Stimulated activated naive CD8-positive, alpha-beta T cell treated with anti-CD3 and anti-CD28 coated beads, Interleukin-15, Interleukin-2, amounts not matched to agents 100 U/mL and 50 U/mL, for 24 hours (primary cell): ENCODE data around the gene FNDC3B.

Experiments
- ATAC-seq: fragments of 150-1000 bp; cut with Tn5 transposase; one replicate; pipeline ENCODE4 v1.10.0; 2021
- DNase-seq: peaks from one replicate; pipeline ENCODE4 v3.0.0; 2021

FNDC3B gene

DNA sequence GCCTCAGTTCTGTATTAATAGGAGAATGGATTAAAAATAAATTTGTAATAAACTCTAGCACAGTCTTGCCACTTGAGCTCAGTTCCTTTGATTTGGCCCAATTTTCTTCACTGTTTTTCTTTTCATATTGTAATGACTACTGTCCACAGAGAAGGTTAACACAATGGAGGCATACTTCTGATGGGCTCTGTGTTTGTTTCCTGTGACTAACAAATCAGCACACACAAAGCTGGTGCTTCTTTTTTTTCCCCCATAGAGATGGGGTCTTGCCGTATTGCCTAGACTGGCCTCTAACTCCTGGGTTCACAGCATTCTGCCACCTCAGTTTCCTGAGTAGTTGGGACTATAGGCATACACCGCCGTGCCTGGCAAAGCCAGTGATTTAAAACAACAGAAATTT, 226.7 kb downstream of the FNDC3B start:
- ATAC-seq = no peak
- no peak for DNase-seq

DNA sequence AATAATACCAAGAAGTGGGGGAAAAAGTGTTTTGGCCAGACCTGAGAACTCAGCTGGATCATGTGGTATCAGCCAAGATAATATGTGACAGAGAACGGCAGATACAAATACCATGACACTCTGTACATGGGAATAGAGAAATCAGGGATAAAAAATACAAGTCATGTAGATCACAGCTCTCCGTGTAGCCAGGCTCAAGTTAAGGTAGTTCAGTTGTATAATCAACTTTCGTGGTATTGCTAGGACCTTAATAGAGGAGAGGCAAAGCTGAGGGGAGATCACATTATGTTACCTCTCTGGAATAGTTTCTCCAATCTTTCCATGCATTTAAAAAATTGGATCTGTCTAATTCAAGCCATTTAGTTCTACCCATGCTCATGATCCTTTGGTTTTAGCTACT, 229.0 kb downstream of the FNDC3B start:
- DNase-seq (no peak), ATAC-seq (no peak)

DNA sequence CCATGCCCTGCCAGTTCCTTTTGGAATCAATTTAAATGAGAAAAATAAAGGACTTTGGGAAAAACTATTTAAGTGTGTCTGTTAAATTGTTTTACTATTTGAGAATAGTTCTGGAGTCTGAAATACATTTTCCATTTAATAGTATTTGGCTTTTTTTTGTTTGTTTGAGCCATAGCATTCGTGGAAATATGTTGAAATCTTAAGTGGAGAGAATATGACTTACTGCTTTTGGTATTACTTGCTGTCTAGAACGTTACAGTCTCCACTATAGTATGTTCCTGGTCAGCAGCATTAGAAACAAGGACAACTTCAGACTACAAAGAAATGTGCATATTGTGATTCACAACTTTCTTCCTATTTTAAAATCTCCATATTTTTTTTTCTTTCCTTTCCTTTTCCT, 229.5 kb downstream of the FNDC3B start:
- no peak for DNase-seq
- ATAC-seq = no peak

DNA sequence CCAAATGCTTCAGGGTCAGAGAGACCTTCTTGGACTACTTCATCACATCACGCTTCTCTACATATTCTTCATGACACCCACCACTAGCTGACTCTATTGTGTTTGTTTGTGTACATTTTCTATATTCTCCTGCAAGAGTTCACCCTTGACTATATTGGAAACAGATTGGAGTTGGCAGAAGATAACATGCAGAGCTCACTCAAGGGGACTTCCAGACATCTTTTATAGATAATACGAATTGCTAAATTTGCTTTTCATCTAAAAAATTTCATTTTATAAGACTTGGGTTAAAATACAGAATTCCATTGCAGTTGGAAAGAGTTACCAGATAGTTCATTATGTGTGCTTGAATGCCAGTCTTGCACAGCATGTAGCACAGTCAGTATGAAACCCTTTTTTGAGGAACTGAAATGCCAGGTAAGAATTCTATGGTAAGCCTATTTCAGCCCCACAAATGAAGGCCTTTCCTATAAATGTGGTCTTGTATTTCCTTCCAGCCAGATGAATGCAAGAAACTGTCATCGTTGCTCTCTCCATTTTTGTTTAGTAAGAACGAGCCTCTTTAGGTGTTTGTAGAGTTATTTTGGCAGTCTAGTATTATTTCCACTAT, 231.3 kb downstream of the FNDC3B start:
- ATAC-seq = no peak

DNA sequence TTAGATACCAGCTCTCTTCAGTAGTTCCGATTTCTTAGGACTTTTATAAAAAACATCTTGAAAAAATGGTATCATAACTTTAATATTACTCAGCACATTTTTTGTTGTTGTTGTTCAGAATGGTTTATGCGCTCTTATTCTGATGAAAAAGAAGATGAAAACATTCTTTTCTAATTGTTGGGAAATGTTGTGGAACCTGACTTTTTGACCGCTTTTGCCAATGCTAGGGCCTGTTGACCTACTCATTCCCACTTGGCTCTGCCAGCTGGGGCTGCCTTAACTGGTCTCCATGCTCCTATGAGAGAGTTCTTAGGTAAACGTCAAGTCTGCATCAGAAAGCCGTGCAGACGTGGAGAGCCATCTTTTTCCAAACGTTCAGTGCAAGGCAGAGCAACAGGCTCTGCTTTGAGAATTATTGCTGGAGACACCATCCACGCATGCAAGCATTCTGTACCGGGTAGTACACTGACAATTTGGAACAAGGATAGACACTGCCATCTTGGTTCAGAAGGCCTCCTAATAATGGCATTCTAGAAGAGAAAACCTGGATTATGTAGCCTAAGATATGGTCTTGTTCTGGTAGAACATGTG, 232.1 kb downstream of the FNDC3B start:
- DNase-seq (no peak), ATAC-seq (no peak)

More for the DNA sequence above, 231.3 kb downstream of the FNDC3B start:
- DNase-seq = no peak

DNA sequence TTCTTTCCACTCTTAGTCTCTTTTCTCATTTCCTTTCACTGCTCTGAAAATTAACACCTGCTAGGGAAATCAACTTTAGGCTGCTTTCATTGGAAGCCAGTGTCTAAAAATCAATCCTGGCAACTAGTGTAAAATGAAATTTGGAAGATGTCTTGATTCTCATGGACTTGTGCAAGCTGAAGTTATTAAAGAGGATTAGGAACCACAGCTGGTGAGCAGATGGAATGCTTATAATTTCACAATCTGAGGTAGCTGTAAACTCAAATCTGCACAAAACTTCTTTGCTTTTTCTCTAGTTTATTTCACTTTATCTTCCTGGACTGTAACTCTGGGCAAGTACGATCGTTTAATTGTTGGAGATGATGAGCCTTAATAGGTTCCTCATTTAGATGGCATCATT, 233.3 kb downstream of the FNDC3B start:
- DNase-seq (no peak), ATAC-seq (no peak)

DNA sequence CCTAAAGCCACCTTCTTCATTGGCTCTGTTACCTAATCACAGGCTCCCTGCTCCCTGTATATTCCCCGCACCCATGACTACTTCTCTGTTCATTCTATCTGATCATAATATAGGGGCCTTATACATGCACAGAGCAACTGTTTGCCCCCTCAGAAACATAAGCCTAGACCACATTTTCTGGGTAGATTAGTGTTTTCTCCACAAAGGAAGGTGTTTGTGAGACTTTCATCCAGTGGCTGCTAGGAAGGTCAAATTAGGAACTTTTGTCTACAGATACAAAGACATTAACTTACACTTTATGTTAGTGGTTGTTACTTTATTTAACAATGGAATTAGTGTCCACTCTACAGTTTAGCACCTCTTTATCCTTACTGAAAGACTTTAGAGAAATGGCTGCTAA, 234.0 kb downstream of the FNDC3B start:
- no peak for ATAC-seq
- DNase-seq = no peak

DNA sequence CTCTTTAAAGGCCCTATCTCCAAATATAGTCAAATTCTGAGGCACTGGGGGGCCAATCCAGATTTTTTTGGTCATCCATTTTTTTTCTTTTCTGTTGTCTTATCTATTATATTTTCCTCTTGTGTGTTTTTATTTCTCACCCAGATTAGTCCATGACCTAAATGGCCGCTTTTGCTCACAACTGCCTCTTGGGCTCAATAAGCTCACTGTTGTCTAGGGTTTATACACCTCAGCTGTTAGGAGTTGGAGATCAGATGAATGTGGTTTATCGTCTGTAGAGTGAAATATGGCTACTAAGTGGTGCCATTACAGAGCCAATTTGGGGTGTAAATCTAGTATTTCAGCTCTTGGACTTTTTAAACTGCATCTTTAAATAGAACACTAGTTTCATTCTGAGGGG, 235.5 kb downstream of the FNDC3B start:
- no peak for DNase-seq
- ATAC-seq = no peak

DNA sequence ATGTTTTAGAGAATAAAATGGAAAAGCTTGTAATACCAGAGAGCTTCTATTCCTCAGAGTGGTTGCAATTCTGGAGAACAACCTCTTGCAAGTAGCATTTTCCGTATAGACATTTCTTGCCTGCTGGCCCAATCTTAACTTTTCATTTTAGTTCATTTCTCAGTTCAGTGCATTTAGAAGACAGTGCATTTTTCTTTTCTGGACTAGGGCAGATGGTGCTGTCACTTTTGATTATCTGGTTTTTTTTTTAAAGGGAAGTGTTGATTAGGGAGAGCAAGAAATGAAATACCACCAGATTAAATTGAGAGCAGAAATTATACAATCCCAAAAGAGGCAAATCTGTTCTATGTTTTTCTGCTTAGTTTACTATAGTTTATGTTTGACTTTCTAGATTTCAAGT, 236.2 kb downstream of the FNDC3B start:
- ATAC-seq (no peak), DNase-seq (no peak)

DNA sequence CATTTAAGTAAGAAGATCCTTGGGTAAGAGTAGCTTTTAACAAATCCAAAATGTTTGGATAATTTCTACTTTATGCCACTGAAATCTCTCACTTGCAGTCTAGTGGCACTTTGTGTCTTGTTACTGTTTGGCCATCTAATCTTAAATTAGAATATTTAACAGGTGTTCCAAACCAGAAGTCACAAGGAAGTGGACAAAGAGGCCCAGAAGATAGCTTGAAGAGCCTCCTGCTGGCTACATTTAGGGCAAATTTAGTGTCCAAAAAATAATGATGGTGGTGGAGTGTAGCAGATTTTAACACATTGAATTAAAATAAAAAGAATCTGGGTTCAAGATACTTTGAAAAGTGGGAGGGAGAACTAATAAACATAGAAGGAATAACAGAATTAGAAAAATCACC, 236.7 kb downstream of the FNDC3B start:
- DNase-seq = no peak
- ATAC-seq = no peak

DNA sequence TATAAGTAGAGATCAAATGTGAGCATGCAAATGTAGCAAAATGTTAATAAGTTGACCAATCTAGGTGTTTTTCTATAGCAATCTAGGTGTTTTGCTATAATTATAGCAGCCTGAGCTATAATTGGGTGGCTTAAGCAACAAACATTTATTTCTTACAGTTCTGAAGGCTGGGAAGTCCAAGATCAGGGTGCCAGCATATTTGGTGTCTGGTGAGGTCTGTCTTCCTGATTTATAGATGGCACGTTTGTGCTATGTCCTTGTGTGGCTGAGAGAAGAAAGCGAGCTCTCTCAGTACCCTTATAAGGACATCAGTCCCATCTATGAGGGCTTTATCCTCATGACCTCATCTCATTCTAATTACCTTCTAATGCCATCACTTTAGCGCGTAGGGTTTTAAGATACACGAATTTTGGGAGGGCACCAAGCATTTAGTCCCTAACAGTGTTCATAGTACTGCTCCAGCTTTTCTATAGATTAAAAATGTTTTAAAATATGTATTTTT, 237.8 kb downstream of the FNDC3B start:
- ATAC-seq = no peak
- DNase-seq = no peak

DNA sequence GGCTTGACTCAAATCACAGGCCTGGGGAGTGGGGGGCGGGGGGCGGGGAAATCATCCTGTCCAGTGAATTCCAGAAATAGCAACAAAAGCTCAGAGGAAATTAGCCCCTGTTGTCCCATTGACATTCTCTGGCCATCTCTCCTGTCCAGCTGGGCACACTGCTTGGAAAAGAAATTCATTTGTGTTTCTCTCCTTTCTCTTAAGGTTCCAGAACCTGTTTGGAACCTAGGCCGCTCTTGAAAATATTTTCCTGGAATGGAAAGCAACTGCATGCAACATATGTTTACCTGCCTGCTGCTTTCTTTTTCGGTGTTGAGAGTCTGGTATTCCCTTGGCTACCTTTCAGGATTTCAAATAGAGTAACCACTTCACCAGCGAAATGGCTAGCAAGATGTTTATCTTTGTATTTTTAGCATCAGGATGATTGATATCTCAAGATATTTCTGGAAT, 239.8 kb downstream of the FNDC3B start:
- ATAC-seq (no peak), DNase-seq (no peak)

DNA sequence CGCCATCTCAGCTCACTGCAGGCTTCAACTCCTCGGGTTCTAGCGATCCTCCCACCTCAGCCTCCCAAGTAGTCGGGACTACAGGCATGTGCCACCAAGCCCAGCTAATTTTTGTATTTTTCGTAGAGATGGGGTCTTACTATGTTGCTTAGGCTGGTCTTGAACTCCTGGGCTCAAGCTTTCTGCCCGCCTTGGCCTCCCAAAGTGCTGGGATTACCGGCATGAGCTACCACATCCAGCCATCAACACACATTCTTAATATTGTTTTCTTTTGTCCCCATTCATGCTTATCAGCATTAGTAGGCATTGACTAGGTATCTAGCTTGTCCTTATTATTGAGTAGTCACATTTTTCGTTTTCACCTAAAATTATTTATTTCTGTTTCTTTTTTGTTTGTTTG, 240.6 kb downstream of the FNDC3B start:
- no peak for ATAC-seq
- no peak for DNase-seq

DNA sequence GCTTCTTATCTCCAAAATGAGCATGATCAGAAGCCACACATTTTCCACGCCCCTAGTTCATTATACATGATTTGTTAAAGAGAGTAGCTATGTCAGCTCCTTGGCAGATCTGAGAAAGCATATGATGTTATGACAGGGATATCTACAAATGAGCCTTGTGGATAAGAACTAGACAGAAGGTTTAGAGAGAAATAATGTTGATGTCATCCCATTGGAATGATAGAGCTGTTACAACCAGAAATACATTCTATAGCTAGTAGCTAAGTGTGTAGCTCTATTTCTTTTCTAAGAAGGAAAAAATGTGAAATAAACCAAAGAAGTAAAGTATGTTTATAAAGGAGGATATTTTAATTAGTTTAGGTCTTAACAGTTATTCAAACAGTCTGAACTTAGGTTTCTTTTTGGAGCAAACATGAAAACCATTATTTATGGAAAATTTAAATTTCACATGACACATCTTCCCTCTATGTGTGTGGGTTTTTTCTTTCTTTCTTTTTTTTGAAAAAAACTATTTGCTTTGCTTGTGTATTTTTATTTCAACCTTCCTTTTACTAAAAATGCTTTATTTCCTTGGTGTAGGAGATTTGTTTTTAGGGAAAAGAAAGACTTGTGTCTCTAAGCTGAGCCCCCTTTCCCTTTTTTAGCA, 241.2 kb downstream of the FNDC3B start:
- ATAC-seq (no peak), DNase-seq (no peak)

DNA sequence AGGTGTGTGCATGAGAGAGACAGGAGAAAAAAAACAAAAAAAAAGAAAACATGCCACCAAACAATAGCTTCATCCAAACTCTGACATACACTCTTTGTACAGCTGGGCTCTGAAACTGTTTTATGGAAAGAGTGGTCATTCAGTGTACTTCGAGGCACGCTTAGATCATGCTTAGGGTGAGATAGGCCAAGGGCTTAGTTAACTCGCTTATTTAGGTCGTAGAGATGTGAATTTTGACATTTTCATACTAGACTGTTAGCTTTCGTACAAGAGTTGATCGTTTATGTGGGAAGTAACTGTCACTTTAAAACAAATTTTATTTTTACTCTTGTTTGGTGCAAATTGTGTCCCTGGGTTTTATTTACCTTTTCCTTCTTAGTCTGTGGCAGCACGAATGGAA, 242.5 kb downstream of the FNDC3B start:
- no peak for ATAC-seq
- DNase-seq = no peak

DNA sequence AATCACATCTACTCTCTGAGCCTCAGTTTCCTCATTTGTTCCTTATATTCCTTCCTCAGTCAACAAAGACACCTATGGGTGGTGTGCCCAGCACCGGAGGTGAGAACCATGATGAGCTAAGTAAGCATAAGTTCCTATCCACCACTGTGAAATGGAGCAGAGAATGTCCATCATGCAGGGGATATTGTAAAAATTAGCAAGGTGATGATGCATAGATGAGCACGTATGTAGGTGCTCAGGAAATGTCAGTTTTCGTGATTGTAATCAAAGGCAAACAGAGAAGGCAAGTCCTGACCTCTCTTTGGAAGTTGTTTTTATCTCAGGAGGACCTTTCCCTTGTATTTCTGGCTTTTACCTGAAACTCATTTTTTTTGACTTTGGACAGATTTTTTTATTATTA, 243.5 kb downstream of the FNDC3B start:
- DNase-seq = no peak

DNA sequence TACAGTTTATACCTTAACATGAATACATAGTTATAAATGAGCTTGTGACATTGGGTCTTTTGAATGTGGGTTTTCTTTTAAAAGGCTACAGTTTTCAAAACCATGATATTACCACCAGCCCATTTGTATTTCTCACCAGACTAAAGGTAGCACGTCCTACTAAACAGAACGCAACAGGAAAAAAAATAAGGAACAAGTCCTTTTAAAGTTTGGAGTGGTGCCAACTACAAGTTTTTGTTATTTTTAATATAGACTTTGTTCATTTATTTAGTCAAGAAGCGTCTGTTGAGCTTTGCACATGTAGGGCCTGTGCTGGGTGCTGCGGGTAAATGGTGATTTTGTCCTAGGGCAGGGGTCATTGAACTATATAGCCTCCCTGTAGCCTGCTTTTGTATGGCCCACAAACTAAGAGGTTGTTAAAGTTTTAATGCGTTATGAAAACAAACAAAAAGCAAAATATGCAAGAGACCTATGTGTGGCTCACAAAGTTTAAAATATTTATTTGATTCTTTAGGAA, 244.5 kb downstream of the FNDC3B start:
- no peak for ATAC-seq
- no peak for DNase-seq

More for the DNA sequence above, 243.5 kb downstream of the FNDC3B start:
- ATAC-seq = no peak

DNA sequence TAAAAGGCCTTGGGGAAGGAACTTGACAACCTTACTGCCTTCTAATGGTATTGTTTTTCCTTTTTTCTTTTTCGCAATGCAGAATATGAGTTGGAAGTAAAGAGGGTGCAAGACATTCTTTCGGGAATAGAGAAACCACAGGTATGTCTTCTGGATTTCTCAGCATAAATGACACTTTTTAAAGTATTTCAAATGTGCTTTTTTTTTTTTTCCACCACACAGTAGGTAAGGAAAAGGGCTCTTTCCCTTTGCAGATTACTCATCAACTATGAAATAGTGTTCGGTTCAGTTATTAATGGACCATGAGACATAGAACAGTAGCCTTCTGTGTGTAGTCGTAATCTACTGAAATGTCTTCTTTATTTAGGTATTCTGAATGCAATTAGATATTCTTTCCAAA, 246.5 kb downstream of the FNDC3B start:
- ATAC-seq = no peak
- no peak for DNase-seq

DNA sequence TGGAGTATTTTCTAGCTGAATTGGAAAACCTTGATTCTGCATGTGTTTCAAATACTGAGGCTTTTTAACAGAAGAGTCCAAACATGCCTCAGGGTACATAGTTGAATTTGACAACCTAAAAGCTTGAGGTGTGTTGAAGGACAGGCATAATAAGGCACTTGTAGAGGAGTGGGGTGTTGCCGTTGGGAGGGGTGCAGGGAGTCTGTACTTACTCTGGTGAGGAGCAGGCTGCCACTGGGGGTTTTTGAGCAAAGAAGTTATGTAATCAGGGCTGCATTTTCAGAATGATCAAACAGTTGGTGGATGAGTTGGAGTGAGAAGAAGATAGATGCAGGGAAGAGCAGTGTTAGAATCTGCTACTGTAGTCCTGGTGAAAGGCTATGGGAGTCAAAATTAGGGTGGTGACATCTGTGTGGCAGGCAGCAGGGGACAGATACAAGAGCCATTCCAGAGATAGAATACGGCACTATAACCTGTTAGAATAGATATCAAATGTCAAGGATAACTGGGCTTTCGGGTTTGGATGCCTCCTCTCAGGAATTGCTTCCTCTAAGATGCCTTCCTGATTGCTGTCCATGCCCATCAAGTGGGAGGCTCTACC, 247.3 kb downstream of the FNDC3B start:
- DNase-seq (no peak), ATAC-seq (no peak)

DNA sequence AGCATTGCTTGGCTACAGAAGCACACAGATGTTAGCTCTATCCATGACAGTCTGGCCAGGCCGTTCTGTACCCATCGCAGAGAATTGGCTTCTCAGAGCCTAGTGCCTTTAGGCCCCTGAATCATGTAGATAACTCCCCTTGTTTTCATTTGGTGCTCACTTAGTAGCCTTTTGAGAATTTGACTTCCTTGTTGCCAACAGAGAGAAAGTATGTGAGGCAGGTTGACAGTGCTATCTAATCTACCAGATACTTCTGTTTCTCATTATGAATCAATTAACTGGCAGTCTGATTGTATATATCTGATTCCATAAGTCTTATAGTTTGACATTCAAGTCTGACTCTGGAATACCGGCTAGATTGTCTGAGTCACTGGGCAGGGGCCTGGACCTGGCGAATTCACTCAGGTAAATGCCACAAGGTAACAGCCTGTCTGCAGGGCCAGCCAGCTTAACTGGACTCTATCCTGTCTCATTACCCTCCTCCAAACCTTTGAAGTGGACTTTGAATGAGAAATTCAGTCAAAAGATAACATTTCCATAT, 248.6 kb downstream of the FNDC3B start:
- no peak for DNase-seq
- ATAC-seq = no peak

DNA sequence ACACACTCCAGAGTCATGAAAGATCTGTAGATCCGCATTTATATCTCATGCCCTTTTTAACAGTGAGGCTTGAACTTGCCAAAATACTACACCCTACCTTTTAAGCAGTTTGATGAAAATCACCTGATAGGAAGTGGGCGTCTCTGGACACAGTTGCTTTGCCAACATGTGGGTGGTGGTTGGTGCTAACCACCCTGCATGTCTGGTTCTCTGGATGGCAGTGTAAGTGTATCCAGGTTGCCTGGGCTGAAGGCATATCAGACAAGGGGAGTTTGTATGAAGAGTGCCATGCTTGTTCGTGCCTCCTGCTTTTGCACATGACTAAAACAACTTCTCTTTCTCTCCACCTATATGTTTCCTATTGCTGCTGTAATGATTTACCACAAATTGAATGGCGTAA, 249.3 kb downstream of the FNDC3B start:
- DNase-seq (no peak), ATAC-seq (no peak)

DNA sequence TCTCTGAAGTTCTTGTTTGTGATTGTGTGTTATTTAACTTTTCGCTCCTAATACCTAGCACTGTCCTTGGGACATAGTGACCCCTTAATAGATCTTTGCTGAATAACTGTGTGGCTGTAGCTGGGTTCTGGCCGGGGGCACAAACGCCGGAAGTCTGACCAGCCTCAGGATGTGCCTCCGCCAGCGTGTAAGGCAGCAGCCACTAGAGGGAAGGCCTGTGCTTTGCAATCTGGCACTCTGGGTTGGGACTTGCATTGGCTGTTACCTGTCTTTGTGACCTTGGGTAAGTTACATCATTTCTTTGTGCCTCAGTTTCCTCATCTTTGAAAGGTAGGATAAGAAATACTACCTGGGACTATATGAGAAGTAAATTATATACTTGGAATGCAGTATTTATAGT, 250.2 kb downstream of the FNDC3B start:
- DNase-seq (no peak), ATAC-seq (no peak)

DNA sequence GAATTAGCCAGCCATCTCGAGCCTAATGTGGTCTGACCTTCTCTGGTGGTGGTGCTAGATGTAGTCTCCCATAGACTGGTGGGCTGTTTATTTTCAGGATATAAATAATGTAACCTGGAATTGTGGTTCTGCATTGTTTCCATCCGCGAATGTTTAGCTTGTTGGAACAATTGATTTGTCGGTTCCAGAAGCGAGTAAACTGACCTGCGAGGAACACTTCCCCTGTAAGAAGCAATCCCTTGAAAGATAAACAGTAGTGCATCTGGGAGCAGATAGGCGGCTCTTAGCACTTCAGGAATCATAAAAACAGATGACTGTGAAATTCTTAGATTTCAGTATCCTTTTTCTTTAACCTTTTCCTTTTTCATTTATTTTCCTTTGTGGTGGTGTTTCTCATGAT, 251.1 kb downstream of the FNDC3B start:
- DNase-seq = no peak

More for the DNA sequence above, 251.1 kb downstream of the FNDC3B start:
- ATAC-seq = no peak
